ENCODE data around the gene ALOX12B.

ALOX12B gene

DNA sequence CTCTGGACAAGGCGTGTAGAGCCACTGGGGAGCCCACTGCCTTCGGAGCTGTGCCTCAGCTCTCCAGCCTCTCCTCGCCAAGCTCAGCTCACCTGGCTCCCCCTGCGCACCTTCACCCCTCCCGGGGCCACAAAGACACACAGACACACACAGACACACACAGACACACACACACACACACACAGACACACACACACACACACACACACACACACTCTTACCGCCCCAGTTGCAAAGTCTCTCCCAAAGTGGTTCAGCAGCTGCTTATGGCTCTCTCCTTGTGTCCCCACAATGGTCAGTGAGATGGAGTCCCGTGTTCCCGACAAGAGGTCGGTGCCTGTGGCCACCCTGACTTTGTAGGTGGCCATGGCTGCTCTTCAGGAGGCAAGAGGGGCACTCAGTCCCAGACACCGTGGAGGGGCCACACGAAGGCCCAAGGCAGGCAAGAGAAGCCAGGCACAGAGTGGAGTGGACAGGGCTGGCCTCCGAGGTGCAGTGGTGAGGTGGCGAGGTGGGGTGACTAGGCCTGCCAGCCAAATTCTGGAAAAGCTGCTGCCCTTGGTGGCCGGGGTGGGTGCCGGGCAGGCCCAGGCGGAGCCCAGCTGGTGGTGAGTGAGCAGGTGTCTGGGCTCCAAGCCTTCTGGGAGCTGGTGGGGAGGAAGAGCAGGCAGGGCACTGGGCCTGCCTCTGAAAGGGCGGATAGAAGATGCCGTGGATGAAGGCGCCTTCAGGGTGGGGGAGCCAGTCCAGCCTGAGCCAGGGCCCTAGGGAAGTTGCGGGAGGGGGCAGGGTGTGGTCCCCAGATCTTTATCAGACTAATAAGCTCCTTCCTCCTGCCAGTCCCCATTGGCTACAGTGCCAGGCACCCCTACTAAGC lies at the start of gene ALOX12B:
Gene ALOX12B, minus strand, starts transcription at position 642 of the 877 bp plus-strand sequence. Its CDS starts 274 bp downstream, at position 368.
- DNase-seq = no peak

DNA sequence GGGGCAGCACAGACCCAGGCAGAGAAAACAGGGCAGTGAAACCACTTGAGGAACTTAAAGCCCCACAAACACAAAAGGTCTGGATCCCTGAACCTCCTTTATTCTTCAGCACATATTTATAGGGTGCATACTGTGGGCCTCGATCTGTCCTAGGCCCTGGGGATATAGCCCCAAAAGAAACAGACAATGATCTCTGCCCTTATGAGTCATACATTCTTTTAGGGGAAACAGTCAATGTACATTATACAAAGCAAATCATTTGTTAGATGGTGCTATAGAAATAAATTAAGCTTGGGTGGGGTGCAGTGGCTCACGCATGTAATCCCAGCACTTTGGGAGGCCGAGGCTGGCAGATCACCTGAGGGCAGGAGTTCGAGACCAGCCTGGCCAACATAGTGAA lies 46.4 kb upstream of the ALOX12B start:
- no peak for DNase-seq

DNA sequence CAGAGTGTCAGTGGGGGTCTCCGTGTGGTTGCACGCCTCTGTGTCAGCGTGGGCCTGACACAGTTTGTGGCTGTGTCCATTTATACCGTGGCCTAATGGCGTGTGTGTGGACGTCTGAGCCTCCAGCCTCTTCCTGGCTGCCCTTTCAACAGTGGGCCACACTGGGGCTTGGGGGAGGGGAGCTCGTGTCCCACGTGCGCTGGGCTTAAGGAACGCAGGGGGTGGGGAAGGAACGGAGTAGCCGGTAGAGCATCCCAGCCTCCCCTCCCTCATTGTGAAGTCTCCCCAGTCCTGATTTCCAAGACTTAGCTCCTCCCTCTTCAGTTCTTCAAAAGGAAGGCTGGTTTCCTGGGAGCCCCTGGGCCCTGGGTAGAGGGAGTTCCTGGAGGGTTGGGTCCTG lies 45.9 kb upstream of the ALOX12B start:
- DNase-seq = no peak

DNA sequence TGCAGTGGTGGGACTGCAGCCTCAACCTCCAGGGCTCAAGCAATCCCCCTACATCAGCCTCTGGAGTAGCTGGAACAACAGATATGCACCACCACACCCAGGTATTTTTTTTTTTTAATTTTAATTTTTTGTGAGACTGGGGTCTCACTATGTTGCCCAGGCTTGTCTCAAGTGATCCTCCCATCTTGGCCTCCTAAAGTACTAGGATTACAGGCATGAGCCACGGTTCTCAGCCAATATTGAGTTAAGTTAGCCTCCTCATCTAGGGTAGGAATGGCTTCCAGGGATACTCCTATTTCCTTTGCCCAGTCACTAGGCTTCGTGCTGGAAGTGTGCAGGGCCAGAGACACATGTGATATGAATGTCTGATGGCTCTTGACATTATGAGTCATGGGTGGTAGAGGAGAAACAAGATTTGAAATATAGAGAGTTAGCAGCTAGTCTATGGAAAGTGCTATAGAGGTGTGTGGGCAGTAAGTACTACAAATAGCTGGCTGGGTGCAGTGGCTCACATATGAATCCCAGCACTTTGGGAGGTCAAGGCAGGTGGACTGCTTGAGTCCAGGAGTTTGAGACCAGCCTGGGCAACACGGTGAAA lies 44.4 kb upstream of the ALOX12B start:
- no peak for DNase-seq

DNA sequence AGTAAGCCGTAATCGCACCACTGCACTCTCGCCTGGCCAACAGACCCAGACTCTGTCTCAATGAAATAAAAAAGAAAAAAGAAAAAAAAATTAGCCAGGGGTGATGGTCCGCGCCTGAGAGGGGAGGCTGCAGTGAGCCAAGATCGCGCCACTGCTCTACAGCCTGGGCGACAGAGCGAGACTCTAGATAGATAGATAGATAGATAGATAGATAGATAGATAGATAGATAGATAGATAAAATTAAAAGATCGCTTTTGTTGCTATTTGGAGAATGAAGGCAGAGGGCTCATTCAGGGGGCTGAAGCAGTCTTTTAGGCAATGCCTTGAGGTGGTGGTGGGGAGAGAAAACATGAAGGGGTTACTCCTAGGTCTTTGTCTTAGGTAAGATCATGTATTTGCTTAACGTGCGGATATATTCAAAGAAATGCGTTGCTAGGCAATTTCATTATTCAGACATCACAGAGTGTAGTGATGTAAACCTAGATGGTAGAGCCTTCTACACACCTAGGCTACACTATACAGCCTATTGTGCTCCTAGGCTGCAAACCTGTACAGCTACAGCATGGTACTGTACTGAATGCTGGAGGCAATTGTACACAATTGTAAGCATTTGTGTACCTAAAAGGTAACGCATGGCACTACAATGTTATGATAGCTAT lies 40.7 kb upstream of the ALOX12B start:
- DNase-seq = no peak

DNA sequence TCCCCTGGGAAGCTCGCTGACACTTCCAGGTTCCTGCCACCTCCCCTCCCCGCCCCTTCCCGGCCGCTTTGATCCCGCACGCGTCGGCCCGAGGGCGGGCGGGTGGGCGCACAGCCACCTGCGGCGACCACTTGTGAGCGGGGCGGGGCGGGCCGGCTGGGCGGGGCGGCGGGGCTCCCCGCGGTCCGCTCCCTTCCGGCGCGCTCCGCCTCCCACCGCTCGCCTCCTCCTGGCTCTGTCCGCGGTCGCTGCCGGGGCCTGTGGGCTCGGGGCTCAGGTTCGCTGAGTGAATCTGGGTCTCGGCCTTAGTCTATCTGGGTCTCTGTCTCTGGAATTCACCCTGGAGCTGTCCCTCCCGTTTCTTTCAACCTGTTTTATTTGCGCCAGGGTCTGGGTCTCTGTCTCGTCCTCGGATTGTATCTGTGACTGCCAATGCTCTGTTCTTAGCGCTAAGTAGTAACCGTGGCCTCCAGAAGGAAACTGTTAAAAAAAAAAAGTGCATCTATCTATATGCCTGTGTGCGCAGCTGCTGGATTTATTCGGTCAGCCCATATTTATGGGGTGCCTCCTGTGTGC lies 39.1 kb upstream of the ALOX12B start:
- DNase-seq = no peak

DNA sequence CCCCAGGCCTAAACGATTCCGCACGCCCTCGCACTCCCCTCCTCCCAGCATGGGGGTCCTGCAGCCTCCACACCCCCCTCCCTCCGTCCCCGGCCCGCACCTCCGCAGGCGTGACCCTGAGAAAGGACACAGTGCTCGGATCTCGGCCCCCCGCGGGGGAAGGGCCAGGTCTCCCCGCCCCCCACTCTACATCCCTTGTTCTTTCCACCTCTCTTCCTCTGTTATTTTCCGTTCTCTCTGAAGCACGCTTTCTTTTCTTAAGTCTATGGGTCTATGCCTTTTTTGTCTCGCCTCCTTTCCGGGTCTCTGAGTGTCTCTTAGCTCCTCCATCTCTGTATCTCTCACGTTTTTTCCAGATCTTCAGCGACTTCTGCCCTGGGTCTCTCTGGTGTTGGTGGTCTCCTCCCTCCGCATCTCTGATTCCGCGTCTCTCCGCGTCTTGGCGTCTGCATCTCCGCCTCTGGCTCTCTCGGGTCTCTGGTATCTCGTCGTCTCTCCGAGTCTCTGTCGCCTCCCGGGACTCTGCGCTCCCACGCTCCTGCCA lies 38.5 kb upstream of the ALOX12B start:
- DNase-seq = no peak

DNA sequence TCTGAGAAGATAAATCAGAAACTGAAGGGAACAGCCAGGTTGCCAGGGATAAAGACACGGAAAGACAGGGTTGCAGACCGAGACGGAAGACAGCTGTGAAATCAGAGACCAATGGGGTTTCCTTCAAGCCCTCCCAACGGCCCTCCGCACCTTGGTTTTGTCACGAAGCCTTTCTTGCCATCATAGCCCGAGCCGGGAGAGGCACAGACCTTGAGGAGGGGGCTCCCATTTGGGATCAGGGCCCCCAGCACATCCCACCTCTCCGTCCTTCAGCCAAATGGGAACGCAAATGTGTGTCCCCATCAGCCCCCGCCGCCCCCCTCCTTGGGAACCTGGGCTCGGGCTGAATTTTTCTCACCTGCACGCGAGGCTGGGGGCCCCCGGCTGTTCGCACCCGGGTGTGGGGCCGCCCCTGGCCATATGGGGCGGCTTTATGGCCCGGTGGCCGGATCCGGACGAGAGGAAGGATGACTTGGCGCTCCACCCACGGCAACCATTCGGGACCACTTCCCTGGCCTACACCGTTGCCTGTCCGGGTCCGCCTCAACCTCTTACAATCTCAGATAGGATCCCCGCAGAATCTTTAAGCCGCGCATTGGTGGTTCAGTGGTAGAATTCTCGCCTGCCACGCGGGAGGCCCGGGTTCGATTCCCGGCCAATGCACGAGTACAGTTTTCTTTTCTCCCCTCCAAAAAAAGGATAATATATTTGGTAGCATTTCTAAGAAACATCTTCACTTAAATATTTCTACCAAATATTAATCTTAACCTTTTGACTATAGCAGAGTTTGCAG lies 37.8 kb upstream of the ALOX12B start:
- DNase-seq = peak; percentile 83

DNA sequence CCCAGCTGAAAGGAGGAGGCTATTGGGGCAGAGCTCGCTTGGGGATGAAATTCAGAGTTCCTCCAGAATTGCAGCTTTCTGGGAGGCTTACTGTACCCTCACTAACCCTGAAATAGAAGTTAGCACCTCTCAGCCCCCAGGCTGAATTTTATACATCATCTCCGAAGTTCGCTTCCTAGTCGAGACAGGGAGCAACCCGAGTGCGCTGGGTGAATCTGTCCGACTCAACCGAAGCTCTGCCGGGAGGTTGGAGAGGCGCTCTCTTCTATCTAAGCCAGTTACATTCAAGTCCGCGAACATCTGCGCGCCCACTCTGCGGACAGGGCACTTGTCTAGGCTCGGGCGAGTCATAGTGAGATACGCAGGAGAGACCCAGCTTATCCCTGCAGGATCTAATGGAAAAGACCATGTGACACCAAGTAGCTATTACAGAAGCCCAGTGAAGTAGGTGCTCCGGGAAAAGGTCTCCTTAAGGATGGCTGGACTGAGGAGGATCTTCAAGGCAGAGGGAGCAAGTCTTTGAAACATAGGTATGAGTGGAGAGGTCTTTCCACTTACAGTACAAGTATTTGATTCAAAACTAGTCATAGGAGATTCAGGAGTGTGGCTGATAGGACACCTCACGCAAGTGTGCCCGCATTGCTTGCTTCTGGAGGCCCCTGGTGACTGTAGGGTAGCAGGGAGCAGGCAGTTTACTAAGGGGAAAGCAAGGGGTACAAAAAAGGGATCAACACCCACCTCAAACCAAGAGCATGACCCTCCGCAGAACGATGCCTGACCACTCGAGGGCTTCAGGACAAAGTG lies 37.0 kb upstream of the ALOX12B start:
- no peak for DNase-seq

DNA sequence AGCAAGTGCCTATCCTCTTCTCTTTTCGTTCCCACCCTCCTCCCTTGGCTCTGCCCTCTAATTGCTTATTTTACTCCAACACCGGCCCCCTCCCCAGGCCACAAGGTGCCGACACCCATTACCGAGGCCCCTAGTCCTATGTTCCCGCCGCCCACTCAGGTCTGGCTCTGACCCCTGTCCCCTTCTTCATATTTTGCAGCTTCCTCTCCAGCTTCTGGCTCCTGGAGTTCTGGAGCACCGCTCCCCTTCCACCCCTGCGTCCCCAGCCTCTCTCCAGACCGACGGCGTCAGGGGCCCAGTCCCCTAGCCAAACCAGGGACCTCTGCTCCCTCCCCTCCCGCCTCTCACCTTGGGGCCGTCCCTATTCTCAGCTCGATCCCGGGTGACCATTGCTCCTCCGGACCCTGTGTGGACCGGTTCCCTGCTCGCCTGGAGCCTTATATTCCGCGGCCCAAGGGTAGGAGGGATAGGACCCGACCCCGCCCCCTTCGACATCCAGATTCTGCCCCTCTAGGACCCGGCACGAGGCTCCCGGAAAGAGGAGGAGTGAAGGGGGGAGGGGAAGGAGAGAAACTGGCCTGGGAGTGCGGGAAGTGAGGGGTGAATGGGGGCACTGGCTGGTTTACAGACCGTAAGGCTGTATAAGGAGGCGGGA lies 36.3 kb upstream of the ALOX12B start, which contains the start of gene HES7:
Gene HES7, minus strand, starts transcription at position 412 of the 655 bp plus-strand sequence. Its CDS starts 22 bp downstream, at position 390.
- DNase-seq = no peak

DNA sequence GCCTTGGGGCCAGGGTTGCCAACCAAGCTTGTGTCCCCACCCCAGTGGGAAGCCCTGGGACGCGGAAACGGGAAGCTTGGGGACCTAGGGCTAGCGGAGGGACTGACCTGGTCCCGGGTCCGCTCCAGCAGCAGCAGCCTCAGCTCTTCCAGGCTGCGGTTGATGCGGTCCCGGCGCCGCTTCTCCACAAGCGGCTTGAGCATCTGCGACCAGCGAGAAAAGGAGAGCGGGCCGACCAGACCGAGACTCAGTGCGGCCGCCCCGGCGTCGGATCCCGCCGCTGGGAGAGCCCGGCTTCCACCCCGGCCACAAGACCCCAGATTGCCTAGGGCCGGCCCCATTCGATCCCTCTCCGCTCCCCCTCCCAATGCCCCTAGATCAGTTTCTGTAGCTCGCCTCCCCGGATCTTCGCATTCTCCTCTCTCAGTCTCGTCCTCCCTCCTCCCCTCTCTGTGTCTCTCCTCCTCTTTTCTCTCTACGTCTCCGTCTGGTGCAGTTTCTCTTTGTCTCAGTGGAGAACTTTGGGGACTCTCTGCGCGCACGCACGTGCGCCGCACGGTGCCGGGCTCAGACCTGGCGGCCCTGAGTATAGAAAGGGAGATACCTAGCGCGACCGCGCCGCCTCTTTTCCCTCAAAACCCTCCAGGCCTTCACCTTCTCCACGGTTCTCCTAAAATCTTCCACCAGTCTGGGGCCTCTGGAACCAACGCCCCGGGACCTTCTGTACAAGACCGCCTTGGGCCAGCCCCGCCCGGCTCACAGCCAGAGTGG lies 35.6 kb upstream of the ALOX12B start:
- no peak for DNase-seq

DNA sequence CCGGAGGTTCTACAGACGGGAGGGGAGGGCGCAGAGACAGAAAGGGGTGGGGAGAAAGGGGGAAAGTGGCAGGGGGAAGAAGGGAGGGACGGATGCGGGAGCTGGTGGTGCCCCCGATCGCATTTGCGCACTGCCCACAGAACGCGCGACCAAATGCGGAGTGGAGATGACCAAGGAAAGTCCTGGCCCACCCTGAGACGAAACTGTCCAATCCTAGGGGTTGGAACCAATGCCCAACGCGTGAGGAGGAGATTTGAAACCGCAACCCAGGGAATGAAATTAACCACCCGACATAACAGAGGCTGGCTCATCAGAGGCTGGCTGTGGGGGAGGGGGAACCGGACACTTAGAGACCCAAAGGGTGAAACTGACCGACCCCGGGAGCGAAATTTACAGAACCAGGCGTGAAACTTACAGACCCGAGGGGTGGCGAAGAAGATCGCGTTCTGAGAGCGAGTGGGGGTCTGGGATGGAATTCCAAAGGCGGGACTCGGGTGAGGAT lies 35.0 kb upstream of the ALOX12B start:
- DNase-seq = no peak

DNA sequence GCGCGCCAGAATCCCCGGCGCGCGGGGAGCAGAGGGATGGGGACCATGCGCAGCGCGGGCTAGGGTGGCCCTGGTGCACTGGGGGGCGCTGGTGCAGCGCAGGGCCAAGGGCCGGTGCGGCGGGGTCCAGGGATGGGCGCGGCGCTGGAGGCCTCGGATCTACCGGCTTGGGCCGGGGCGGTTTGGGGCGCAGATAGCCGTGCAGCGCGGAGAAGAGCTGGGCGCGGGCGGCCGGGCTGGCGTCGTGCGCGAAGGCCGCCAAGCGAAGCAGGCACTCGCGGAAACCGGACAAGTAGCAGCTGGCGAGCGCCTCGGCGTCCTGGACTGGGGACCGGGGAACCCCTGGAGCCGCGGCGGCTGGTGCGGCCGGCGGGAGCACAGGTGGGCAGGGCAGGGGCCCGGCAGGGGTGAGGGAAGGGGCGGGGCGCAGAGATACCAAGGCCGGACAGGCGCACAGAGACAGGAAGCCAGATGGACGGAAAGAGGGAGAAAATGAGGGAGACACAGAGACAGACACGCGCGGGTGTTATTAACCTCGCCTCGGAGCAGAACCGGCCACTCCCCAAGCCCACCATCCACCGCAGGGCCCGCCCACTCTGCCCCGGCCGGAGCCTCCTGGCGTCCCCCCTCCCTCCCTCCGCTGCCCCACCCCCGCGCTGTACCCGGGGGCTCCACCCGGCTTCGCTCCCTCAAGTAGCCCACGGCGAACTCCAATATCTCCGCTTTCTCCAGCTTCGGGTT lies 34.3 kb upstream of the ALOX12B start:
- DNase-seq = peak; percentile 74

DNA sequence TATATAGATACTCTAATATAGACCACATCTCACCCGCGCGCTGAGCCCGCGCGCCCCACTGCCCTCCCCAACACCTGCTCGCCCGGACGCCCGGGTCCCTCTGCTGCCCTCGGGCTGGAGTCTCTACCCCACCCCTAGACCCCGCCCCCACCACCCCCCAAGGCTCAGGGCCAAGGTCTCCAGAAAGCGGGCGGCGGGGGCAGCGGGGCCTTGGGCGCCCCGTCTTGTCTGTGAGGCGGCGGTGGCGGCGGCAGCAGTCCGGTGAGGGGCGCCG lies 33.8 kb upstream of the ALOX12B start:
- no peak for DNase-seq

DNA sequence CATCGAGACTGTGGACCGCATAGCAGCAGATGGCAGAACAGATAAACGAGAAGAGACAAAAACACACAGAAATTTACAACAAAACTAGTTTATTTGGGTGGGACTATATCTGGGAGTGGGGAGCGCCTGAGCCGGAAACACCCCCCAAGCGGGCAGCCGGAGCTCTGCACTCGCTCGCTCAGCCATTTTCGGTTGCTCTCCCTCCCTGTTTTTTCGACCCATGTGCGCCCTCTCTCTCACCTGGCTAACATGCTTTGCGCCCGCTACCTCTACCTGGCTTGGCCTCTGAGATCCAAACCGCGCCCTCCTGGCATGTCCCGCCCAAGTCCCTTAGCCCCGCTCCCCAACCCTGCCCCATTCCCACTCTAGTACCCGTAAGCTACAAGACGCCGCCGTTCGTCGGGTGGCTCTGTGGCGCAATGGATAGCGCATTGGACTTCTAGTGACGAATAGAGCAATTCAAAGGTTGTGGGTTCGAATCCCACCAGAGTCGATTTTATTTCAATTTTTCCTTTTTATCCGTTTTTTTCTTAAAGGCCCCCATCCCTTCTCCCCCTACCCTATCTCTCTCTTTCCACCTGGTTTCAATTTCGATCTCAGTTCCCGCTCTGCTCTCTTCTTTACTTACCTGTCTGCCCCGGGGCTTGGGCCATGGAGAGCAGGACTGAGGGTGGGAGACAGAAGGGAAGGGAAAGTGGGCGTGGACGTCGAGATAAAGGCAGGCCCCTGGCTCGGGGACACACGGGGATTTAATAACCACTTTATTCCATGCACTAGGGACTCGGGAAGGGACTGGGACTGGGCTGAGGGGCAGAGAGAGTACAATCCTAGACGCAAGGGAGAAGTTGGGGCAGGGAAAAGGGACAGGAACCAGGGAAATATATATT lies 33.2 kb upstream of the ALOX12B start:
- peak; percentile 48 for DNase-seq

DNA sequence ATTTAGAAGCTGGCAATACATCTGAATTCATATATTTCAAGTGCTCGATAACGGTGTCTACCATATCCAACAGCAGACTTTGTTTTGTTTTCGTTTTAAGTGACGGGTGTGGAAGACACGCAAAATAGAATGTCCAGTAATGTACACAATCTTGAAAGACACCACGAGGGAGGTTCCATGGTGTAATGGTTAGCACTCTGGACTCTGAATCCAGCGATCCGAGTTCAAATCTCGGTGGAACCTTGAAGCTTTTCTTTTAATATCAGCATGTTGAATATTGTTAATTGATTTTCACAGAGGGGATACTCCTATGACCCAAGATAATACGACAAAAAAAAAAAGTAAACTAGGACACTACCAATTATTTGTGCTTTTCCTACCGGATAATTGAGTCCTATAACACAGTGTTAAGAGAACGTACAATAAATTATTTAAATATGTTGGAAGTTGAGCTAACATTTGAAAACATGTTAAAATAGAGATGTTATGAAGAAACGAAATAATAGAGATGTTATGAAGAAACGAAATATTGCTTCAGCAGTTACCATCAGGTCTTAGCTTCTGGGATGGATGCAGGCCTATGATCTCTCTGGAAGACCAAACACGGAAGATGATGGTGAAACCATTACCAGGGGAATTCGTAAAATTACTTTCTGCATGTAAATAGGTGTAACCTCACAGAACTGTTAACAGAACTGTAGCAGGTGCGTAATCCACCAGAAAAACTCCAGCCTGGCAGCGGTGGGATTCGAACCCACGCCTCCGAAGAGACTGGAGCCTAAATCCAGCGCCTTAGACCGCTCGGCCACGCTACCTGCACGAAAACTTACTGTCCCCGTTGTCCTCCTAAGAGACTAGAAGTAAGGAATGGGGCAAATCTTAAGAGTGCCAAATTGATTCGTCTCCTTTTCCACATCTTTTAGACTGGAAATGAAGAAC lies 32.3 kb upstream of the ALOX12B start:
- peak; percentile 89 for DNase-seq

Data from midbrain (tissue), 1 donor.